GM12872 (cell line): ENCODE measurements around the gene SPG21.

Experiments used
- CTCF ChIP-seq: IDR thresholded peaks from 3 replicates; pipeline ENCODE4 v1.5.1; 2011; ENCODE audit warnings: low read depth, mild to moderate bottlenecking, low read length, moderate library complexity; ENCODE audit not compliant: insufficient read depth

The SPG21 gene

DNA sequence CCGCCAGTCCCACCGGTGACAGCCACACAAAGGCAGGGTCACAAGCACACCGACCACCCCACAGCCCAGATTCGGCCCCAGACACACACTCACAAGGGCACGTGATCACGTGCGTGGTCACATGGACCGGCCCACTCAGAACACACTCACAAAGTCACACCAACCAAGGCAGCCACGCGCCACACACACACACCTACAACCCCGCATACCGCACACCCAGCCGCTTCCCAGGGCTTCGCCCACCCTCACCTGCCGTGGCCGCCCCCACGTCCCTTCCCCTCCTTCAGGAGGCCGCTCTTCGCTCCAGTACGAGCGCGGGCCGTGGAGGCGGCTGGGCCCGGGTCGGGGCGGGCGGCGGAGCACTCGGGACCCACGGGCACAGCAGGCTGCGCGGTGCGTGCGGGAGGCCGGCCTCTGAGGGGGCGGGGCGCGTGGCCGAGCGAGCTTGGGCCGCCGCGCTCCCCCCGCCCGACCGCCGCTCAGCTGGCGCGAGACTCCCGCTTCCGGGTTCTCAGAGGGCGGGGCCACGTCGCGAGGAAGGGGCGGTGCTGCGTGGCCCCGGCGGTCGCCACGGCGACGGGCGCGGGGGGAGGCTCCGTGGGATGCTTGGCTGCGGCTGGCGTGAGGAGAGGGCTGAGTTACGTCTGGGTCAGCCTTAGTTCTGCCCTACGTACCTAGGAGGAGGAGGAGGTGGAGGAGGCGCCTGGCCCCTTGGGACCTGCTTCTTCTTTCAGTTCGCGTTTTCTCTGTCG is at the start of gene SPG21:
SPG21 (minus strand) TSS at position 499 of the 752 bp plus-strand sequence. CDS start 6,345 bp downstream, outside the sequence.
- no peak for TF ChIP-seq CTCF

DNA sequence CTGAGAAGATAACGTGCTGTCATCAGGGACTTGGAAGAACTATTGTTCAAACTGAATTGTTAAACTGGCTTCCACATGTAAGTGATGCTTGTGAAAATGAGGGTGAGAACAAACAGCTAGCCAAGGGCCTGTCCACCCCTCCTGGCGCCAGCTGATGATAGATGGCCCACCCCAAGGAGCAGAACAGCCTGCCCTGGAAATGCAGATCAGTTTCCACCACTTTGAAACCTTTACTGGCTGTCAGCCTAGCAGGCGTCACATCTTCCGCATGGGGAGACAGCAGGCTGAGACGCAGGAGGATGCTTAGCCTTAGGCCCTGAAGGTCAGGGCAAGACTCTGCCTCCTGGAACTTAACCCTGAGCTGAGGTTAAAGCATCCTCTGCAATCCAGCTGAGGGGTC is 49.1 kb upstream of the SPG21 start:
- no peak for TF ChIP-seq CTCF

GRCh38 chr15:65038428-65038827 is 48.7 kb upstream of the SPG21 start:
- no peak for TF ChIP-seq CTCF

- no peak for TF ChIP-seq CTCF
Measured at GRCh38 chr15:65037309-65037708, 47.6 kb upstream of the SPG21 start.

DNA sequence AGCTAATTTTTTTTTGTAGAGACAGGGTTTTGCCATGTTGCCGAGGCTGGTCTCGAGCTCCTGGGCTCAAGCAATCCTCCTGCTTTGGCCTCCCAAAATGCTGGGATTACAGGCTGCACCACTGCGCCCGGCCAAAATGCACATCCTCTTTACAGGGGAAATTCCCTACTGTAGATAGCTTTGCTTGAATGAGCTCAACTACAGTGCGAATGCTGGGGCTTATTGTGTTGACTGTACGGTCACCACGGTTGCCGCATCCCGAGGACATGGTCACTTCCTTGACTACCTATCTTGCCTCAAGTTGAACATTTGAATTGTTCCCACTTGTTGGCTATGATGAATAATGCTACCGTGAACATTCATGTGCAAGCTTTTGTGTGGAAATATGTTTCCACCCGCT is 45.0 kb upstream of the SPG21 start:
- no peak for TF ChIP-seq CTCF

DNA sequence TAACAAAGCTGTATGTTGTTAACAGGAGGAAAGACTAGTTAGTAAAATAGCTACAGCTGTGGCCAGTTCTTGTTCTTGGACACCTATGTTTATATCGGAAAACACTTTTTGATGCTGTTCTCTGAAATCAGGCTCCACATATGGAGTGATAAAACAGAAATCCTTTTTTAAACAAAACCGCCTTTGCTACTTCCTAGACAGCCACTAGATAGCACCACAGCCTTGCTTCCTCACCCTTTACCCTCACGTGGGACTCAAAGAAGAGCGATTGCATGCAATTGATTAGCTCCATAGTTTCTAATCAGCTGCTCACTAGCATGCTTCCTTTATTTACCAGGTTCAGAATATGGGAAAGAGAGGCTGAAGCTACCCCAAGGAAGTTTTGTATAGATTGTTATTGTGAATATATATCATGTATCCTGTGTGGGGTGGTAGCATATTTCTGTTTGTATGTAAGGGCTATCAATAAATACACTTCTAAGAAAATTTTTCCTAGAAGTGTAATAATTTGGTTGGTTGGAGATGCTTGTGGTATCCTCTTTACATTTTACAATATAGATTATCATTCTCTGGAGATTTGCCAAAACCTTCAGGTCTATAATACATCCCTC is 44.0 kb upstream of the SPG21 start:
- TF ChIP-seq CTCF, result peak; percentile 72

DNA sequence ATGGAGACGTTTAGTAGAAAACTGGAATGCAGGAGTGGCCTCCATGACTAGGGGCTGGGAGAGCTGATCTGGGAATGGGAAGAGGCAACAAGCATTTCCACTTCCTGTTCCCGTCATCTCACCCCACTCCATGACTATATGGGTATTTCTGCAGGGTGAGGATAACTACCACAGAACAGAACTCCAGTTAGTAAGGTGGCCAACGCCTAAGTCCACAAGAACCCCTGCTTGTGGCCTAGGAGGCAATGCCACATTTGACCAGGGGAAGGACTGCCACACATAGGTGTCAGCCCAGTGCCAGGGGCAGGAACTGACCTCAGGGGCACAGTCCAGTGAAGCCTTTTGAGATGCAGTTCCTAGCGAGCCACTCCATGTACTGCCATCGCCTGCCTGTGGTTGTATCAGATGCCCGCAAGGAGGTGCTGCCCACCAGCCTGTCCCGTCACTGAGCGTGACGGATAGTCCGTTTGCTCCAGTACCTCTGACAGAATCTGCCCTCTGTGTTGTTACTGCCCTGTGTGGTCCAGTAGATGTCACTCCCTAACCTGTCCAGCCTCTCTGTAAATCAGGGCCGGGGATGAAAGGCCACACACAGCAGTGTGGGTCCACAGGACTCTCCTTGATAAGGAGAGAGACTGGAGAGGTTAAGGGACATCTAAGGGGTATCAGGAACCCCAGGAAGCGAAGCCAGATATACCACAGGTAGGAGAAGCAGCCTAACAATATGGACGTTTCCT is 43.3 kb upstream of the SPG21 start:
- peak; percentile 92 for TF ChIP-seq CTCF
